ENCODE measurements around the gene TRIP10.
A peak's percentile ranks its signal among the peaks of the same experiment; 100 is the strongest.

The TRIP10 gene

DNA sequence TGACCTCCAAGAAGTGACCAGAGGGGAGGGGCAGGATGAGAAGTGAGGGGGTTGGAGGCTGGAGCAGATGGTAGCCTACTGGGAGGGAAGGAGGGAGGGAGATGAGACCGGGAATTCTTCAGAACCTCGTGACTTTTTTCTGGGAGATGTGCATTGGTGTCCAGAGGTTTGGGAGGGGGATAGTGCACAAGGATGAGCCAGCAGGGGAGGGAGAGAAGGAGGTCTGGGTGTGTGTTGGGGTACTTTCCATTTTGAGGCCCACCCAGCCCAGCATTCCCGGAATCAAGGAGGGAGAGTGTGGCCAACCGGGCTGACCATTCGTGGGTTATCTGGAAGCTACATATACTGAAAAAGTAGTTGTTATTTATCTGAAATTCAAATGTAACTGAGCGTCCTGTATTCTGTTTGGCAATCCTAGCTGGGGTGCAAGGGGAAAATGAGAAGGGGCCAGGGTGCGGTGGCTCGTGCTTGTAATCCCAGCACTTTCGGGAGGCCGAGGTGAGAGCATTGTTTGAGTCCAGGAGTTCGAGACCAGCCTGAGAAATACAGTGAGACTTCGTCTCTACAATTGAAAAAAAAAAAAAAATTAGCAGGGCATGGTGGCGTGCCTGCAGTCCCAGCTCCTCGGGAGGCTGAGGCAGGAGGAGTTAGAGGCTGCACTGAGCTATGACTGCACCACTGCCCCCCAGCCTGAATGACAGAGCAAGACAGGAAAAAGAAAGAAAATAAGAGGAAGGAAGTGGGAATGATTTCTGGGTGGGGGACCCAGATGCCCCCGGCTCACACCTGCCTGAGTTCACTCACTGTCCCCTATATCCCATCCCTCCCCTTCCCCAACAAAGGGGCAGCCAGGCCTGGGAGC, 14.6 kb upstream of the TRIP10 start:
- no peak for DNase-seq

GRCh38 chr19:6725513-6726231, 13.8 kb upstream of the TRIP10 start:
- no peak for DNase-seq

- peak in 9 of 56 donors; percentile 8 to 37 (median 25) for DNase-seq
These were observed 11.1 kb upstream of the TRIP10 start for GRCh38 chr19:6728346-6728745.

GRCh38 chr19:6729573-6730152, 9.8 kb upstream of the TRIP10 start:
- no peak for DNase-seq

DNA sequence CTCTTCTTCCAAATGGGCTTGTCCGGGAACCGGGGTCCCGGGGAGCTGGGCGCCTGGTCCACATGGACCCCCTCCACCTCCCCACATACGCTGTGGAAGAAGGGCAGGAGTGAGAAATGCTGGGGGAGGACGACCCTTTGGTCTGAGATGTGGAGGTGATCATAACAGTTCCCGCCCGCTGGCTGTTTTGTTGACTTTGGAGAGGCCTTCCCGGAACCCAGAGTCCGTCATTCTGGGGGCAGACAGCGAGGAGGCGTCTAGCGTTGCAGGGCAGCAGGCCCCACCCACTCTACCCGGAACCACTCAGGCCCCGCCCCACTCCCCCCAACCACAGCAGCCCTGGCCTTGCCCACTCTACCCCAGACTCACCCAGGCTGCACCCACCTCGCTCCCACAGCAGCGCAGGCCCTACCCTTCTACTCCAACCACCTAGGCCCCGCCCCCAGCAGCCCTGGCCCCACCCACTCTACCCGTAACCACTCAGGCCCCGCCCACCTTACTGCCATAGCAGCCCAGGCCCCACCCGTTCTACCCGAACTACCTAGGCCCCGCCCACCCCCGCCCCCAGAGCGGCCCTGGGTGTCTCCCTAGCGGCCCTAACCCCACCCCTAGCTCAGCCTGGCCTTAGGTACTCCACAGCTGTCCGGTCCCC, 9.2 kb upstream of the TRIP10 start:
- DNase-seq, result peak in 39 of 56 donors; percentile 13 to 70 (median 40)

DNA sequence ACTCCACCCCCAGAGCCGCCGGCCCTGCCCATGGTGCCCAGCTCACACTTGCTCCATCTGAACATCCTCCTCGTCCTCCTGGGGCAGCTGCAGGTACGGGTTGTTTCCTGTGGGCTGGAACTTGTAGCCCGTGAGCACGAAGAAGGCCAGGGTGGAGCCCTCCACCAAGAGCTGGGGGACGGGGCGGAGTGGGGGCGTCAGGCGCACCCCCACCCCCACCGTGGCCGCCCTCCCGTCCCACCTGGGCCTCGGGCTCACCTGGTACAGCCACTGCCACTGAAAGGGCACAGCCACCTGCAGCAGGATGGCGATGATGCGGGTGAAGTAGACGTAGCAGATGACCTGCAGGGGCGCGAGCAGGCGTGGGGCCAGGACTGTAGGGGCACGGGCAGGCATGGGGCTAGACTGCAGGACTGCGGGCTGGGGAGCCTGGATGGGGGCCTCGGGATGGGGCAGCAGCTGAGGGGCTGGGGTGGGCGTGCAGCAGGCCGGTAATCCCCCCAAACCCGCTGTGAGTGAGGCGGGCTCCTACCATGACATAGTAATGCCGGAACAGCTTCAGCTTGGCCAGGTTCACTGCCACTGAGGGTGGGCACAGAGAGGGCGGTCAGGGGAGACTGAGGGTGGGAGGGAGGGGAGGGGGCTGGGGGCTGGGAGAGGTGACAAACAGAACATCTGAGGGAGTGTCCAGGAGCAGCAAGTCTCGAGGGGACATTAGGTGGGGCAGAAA, 8.4 kb upstream of the TRIP10 start:
- no peak for DNase-seq

DNA sequence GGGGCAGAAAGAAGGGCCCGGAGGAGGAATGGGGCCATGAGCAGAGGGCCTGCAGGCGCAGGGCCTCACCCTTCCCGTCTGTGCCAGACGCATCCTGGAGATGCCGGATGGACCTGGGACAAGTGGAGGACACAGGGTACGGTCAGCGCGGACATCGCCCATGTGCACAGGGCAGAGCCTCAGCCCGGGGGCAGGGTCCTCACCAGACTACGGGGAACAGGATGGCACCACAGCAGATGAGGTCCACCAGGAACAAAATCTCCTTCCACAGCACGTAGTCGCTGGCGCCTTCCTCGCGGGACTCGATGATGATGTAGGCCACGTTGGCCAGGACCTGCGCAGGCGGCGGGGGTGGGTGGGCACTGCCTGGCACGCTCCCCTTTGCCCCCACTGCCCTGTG, 7.7 kb upstream of the TRIP10 start:
- no peak for DNase-seq

DNA sequence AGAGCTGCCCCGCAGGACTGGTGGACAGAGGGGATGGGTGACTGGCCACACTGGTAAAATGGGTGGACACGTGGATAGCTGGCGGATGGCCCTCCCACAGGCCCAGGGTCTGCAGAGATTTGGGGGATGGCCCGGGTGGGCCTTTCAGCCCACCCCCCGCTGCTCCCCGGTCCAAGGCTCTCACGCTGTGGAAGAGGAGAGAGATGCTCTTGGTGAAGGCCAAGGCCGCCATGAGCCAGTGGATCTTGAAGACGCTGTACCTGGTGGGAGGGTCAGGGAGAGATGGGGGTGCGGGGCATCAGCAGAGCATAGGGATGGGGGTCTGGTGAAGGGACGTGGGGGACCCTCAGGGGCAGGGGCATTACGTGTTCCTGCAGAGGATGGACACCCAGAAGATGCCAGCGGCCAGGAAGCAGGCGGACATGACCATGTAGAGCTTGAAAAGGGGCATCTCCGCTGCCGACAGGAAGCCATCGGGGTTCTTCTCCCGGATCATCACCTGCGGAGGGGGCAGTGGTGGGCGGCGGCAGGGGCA, 6.6 kb upstream of the TRIP10 start:
- no peak for DNase-seq

GRCh38 chr19:6733338-6734095, 6.0 kb upstream of the TRIP10 start:
- DNase-seq, result no peak

- DNase-seq, result no peak
These were observed 5.3 kb upstream of the TRIP10 start for GRCh38 chr19:6734096-6734696.

DNA sequence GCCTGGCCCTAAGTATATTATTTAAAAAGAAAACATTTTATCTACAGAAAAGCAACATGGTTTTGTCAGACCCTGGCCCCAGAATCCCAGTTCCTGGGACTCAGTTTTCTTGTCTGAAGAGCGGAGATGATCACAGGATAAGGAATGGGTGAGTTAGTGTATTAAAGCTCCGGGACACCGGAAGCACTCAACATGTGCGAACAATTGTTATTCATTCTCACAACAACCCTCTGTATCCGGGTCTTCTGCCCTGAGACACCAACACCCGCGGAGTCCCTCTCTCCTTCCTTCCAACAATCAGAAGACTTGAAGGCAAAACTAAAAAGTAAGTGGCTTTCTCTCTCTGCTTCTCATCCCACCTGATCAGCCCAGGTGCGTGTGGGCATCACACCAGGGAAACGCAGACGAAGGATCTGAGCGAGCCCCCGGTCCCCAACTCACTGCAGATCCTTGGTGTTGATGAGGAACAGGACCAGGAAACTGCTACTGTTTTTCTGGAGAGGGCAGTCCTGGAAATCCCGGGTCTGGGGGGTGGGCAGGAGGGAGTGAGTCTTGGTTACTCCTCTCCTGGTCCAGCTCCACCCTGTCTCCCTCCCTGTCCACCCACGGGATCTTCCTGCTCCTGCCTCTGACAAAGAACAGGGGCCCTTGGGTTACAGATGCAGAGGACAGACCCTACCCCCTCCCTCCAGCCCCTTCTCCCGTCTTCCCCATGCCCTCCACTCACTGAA, 4.1 kb upstream of the TRIP10 start:
- no peak for DNase-seq

DNA sequence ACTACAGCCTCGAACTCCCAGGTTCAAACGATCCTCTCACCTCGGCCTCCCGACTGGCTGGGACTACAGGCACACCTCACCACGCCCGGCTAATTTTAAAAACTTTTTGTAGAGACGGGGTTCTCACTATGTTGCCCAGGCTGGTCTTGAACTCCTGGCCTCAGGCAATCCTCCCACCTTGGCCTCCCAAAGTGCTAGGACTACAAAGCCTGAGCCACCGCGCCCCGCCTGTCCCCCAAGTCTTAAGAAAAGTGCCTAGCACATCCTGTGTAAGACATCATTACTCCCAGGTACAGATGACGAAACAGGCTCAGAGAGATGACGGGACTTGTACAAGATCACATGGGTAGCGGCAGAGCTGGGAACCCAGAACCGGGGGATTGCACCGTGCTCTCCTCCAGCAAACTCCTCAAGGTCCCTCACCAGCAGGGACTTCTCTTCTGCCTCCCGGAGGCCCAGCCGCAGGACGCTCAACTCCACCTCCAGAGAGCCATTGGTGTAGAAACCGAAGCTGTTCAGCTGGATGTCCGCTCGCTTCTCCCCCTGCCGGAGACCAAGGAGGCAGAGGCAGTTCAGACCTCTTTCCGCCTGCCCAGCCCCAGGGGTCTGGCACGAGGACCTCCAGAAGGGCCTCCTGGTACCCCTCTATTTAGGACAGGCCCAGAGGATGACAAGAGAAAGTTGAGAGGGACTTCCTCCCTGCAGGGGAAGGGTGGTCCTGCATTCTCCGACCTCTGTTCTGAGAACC, 3.1 kb upstream of the TRIP10 start:
- DNase-seq, result peak in 46 of 56 donors; percentile 22 to 70 (median 50)

- peak in 8 of 56 donors; percentile 36 to 70 (median 56) for DNase-seq
These were observed 2.6 kb upstream of the TRIP10 start for GRCh38 chr19:6736917-6737283.

GRCh38 chr19:6737284-6737872, 2.1 kb upstream of the TRIP10 start, which contains the start of gene GPR108:
Gene GPR108, minus strand, starts transcription at chr19:6737580. Its CDS starts 4 bp downstream, at chr19:6737576.
- peak; percentile 95 to 100 (median 99) for DNase-seq

- DNase-seq, result peak in 51 of 56 donors; percentile 23 to 100 (median 60)
These were observed 1.4 kb upstream of the TRIP10 start for GRCh38 chr19:6737873-6738786.

DNA sequence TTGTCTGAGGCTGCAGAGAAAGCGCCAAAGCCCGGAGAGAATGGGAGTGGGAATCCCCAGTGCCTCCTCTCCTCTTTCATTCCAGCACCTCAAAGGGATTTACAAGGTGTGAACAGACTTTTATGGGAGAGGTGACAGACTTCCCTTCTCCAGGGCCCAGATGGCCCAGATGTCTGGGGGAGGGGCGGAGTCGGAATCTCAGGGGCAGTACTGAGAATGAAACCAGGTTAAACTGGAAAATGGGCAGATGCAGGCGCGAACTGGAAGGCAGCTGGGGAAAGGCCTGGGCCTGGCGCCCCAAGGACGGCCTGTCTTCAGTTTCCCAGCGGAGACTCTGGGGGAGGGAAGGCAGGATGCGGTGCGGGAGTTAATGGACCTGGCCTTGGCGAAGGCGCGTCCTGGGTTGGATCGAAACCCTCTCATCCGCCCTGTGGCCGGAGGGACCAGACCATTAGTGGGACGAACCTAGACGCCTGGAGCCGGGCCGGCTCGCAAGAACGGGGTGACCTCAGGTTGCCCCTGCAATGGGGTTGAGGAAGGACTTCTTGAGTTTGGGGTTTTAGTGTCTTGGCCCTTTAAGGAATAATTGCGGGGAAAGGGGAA, 592 bp upstream of the TRIP10 start:
- peak in 6 of 56 donors; percentile 33 to 45 (median 40) for DNase-seq
